ENCODE results near the gene MN1.

GRCh38 chr22:27699383-27700019 is 102.1 kb downstream of the MN1 start:
- no peak for TF ChIP-seq CTCF (IDR thresholded peaks at IDR 0.05; ENCODE audit: low read depth, low read length, poor library complexity, severe bottlenecking)
- TF ChIP-seq EZH2phosphoT487 (IDR thresholded peaks at IDR 0.05; ENCODE audit: borderline replicate concordance, low read length): no peak

Measured in DOHH2 (cell line).